Ramos (cell line): Measurements from ENCODE around the gene SYP.

Experiments
- in situ Hi-C: fragments of 300-500 bp; cut with MboI; formaldehyde crosslinking; loops from one replicate; pipeline ENCODE4 v1.14.3; 2022; ENCODE audit warnings: low sequenced_read_pairs; ENCODE audit not compliant: unreplicated experiment

SYP gene

DNA sequence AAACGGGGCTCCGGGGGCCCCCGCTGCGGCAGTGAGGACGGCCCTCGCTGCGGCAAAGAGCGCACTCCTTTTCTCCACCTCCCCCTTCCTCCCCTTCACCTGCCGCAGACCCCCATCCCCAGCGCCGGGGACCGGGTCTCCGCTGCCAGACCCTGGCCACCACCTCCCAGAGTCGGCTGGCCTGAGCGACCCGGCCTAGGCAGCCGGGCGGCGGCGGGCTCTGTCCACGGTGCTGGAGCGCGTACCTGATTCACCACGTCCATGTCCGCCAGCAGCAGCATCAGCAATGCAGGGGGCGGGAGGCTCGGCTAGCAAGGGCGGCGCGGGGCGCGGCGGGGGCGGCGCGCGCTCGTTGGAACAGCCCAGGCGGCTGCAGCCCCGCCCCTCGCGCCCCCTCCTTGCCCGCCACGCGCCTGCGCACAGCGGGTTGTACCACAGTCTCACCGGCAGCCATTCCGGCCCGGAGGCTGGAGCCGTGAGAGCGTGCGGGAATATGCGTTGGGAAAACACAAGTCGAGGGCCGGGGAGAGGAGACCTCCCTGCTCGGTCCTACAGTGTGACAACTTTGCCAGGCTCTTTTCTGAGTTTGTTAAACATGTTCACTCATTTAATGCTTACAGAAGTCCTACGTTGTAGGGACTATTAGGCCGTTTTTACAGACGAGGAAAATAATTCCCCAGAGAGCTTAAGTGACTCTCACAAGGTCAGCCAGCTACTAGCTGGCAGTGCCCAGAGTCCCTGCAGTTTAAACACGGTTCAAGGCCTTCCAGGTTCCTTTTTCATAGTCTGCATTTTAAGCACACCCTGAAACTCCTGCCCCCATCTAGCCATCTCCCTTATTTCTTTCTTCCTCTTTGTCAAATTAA lies at the start of gene SYP:
Gene SYP (minus strand): TSS at position 288 of the 866 bp plus-strand sequence. CDS start 7 bp downstream, at position 281.
- in situ Hi-C loops: no loop called here

- in situ Hi-C loops: no loop called here
Measured at GRCh38 chrX:49249616-49250015, 49.6 kb upstream of the SYP start.

DNA sequence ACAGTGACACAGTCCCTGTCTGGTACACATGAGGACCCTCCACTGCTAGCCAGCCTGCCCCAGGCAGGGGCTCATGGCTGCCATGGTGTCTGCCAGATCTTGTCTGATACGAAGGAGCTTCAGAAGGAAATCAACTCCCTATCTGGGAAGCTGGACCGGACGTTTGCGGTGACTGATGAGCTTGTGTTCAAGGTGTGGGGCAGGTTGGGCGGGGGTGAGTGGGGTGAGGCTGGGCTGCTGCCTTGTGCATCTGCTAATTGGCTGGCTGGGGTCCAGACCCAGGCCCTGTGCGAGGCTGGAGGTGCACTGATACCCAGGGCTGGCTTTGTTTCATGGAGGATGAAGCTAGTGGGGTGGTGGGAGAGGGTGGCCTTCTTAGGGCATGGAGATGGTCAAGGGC lies 49.1 kb upstream of the SYP start:
- in situ Hi-C loops: no loop called here

- in situ Hi-C loops: no loop called here
Measured at GRCh38 chrX:49247916-49248811, 48.2 kb upstream of the SYP start.

- in situ Hi-C loops: no loop called here
Measured at GRCh38 chrX:49247346-49247745, 47.4 kb upstream of the SYP start.

- in situ Hi-C loops: no loop called here
Measured at GRCh38 chrX:49246541-49246940, 46.5 kb upstream of the SYP start.

- in situ Hi-C loops: no loop called here
Measured at GRCh38 chrX:49244207-49244606, 44.2 kb upstream of the SYP start.

DNA sequence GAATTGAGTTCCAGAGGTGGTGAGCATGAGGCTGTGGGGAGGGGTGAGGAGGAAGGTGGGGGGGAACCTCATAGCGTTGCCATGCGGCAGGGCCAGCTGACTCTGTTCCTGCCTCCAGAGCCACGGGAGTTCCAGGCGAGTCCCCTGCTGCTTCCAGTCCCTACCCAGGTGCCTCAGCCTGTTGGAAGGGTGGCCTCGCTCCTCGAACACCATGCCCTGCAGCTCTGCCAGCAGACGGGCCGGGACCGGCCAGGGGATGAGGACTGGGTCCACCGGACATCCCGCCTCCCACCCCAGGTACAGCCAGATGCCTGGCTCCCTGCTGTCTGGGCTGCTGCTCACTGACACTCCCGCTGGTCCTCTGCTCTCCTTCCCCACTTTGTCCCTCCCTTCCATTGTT lies 43.2 kb upstream of the SYP start:
- in situ Hi-C loops: no loop called here

- in situ Hi-C loops: no loop called here
Measured at GRCh38 chrX:49242545-49243066, 42.6 kb upstream of the SYP start.

- in situ Hi-C loops: no loop called here
Measured at GRCh38 chrX:49238735-49239134, 38.7 kb upstream of the SYP start.

- in situ Hi-C loops: no loop called here
Measured at GRCh38 chrX:49237060-49237459, 37.1 kb upstream of the SYP start.

- in situ Hi-C loops: no loop called here
Measured at GRCh38 chrX:49233887-49234555, 34.0 kb upstream of the SYP start.

DNA sequence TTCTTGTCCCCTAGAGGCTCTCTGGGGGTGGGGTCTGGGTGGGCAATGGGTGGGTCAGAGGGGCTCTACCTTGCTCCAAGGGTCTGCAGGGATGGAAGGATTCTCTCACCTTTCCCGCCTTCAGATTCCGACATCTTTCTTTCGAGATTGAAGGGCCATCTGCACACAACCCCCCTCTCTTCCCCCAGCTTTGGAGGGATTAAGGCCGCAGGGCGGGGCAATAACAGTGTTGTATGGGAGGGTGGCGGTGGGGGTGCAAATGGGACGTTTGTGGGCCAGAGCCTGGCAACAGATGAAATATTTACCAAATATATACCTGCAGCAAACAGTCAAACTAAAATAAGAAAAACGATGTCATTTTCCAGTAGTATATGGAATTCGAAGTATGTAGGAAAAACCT lies 33.2 kb upstream of the SYP start, which contains the start of gene CACNA1F:
Gene CACNA1F (minus strand): TSS at position 165 of the 400 bp plus-strand sequence. CDS start 31 bp downstream, at position 134.
- in situ Hi-C loops: no loop called here

DNA sequence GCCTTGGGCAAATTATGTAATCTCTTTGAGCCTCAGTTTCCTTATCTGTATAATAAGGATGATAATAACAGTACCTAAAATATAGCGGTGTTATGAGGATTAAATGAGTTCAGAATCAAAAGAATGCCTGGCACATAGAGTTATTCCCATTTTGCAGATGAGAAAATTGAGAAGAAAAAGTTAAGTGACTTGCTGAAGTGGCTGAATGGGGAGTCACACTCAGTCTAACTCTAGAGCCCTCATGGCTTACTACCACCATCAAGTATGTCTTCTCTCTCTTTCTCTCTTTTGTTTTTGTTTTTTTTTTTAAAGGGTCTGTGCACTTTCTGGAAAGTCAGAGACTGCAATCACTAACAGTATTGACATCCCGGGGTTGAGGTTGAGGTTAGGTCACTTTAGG lies 32.5 kb upstream of the SYP start:
- in situ Hi-C loops: no loop called here

- in situ Hi-C loops: no loop called here
Measured at GRCh38 chrX:49231333-49232000, 31.5 kb upstream of the SYP start.

GRCh38 chrX:49230500-49231232 lies 30.7 kb upstream of the SYP start:
- in situ Hi-C loops: no loop called here

DNA sequence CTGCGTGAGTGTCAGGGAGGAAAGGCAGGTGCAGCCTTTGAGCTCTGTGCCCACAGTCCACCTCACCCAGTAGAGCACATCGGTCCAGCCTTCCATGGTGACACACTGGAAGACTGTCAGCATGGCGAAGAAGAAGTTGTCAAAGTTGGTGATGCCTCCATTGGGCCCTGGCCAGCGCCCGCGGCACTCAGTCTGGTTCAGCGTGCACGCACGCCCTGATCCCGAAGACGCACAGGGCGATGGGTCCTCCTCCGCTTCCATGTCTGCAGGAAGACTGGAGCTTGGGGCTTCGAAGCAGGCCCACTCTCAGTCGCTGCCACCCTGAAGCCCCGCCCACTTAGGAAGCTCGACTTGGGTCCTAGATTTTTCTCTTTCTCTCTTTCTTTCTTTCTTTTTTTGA lies 28.2 kb upstream of the SYP start:
- in situ Hi-C loops: no loop called here

GRCh38 chrX:49227726-49228125 lies 27.7 kb upstream of the SYP start:
- in situ Hi-C loops: no loop called here

DNA sequence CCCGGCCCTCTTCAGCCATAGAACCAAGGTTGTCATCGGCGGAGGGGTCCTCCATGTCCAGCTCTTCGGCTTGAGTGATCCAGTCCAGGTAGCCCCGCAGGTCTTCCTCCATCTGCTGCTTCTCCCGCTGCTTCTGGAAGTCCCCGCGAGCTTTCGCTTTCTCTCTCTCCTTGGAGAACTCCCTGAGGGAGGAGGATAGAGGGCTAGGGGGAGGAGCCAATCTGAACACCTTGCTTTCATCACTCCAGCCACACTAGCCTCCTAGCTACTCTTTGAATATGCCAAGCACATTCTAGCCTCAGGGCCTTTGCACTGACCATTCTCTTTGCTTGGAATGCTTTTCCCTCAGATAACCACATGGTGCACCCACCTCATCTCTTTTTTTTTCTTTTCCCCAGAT lies 27.0 kb upstream of the SYP start:
- in situ Hi-C loops: no loop called here
